GM12878 (cell line): Measurements from ENCODE around the gene RNF43. TPM values are rescaled to one million over a fixed set of nuclear protein-coding genes. Genes with fewer than 3 reads are reported as not detected.

Source experiments
- ATAC-seq: fragments of 200-7000 bp; cut with Tn5 transposase; 3 replicates; pipeline ENCODE4 v1.9.1; 2020; ENCODE audit warnings: mild to moderate bottlenecking, moderate library complexity
- BruUV-seq: library from RNA; stranded (reverse); fragments of 400-500 nt; replicated peaks from 2 replicates; lab custom pipeline; 2021; lab: Mats Ljungman, UMichigan
- CTCF ChIA-PET: fragments of 300-600 bp; sonication (Branson Sonifier 250); formaldehyde crosslinking; extraction: SDS; loops from one replicate; lab custom pipeline; 2021; ENCODE audit warnings: inconsistent platforms; lab: Yijun Ruan, JAX
- POLR2A ChIA-PET: fragments of 350-600 bp; formaldehyde crosslinking; extraction: SDS; loops from one replicate; lab custom pipeline; 2021; ENCODE audit warnings: inconsistent platforms; lab: Charles Lee
- RAD21 ChIA-PET: fragments of 300-600 bp; sonication (Branson Sonifier 250); formaldehyde crosslinking; loops from one replicate; lab custom pipeline; 2023; ENCODE audit warnings: antibody characterized with exemption; ENCODE audit not compliant: unreplicated experiment; lab: Charles Lee
- SMC1A ChIA-PET: fragments of 300-600 bp; sonication (Branson Sonifier 250); formaldehyde crosslinking; loops from one replicate; lab custom pipeline; 2023; ENCODE audit not compliant: unreplicated experiment, uncharacterized antibody; lab: Charles Lee
- DNase-seq: peaks from one replicate; pipeline ENCODE4 v3.0.0-alpha.2; 2011; ENCODE audit warnings: low read depth, low spot score
- FAIRE-seq: peaks from 3 replicates; lab custom pipeline; 2011; peaks lifted over from hg19 to GRCh38; lab: Jason Lieb, UNC
- H2AFZ ChIP-seq: 2 replicates; pipeline ENCODE4 v1.6.0; 2011; ENCODE audit warnings: low read depth, low read length, control low read depth; ENCODE audit not compliant: control insufficient read depth
- H3K27ac ChIP-seq: 2 replicates; pipeline ENCODE4 v1.5.1; 2011; ENCODE audit warnings: control low read depth; ENCODE audit not compliant: control insufficient read depth, insufficient read depth
- H3K27me3 ChIP-seq, 2 experiments: replicated peaks in 1 of 2; 2 replicates each; pipeline versions ENCODE4 v1.6.0 to v1.6.1; 2011; ENCODE audit warnings: low read length in 1 of 2; ENCODE audit not compliant: control insufficient read depth in 2 of 2, insufficient read depth in 2 of 2
- H3K36me3 ChIP-seq, 2 experiments: 2 replicates each; pipeline ENCODE4 v1.5.1; 2011; ENCODE audit warnings: low read length in 1 of 2; ENCODE audit not compliant: control insufficient read depth in 2 of 2, insufficient read depth in 2 of 2
- H3K4me1 ChIP-seq: 2 replicates; pipeline ENCODE4 v1.6.1; 2011; ENCODE audit warnings: mild to moderate bottlenecking, low read length, moderate library complexity, mixed read lengths; ENCODE audit not compliant: control insufficient read depth, insufficient read depth
- H3K4me2 ChIP-seq: 2 replicates; pipeline ENCODE4 v1.6.0; 2011; ENCODE audit warnings: control low read depth; ENCODE audit not compliant: control insufficient read depth, insufficient read depth
- H3K4me3 ChIP-seq: fragments of 200-600 bp; sonication (generic); 2 replicates; pipeline ENCODE4 v1.5.1; 2016
- H3K79me2 ChIP-seq: 2 replicates; pipeline ENCODE4 v1.6.0; 2011; ENCODE audit warnings: low read length; ENCODE audit not compliant: control insufficient read depth, insufficient read depth
- H3K9ac ChIP-seq: 2 replicates; pipeline ENCODE4 v1.8.0; 2011; ENCODE audit warnings: low read length, control low read depth, mixed read lengths; ENCODE audit not compliant: control insufficient read depth, insufficient read depth
- H3K9me3 ChIP-seq: replicated peaks from 3 replicates; pipeline ENCODE4 v1.5.1; 2011; ENCODE audit warnings: mild to moderate bottlenecking, low read length; ENCODE audit not compliant: control insufficient read depth, insufficient read depth
- H4K20me1 ChIP-seq: 2 replicates; pipeline ENCODE4 v1.6.0; 2011; ENCODE audit not compliant: control insufficient read depth, insufficient read depth
- BCL11A ChIP-seq: IDR thresholded peaks from 2 replicates; pipeline ENCODE4 v1.6.1; 2011; ENCODE audit warnings: low read depth, low read length
- BMI1 ChIP-seq: fragments of 450-650 bp; IDR thresholded peaks from 2 replicates; pipeline ENCODE4 v1.6.1; 2016; ENCODE audit warnings: mild to moderate bottlenecking, moderate library complexity, borderline replicate concordance
- CEBPZ ChIP-seq: fragments of 150-350 bp; IDR thresholded peaks from 2 replicates; pipeline ENCODE4 v1.6.1; 2016; ENCODE audit warnings: low read depth, low read length
- FOXM1 ChIP-seq: IDR thresholded peaks from 2 replicates; pipeline ENCODE4 v1.6.1; 2012; ENCODE audit warnings: low read depth, mild to moderate bottlenecking, inconsistent platforms, low read length, moderate library complexity
- HDAC6 ChIP-seq: fragments of 200-600 bp; sonication (generic); IDR thresholded peaks from one replicate; pipeline ENCODE4 v1.8.0; 2017; ENCODE audit warnings: antibody characterized with exemption; ENCODE audit not compliant: unreplicated experiment
- KAT2A ChIP-seq: conservative IDR thresholded peaks from 2 replicates; pipeline ENCODE4 v1.6.1; 2011; ENCODE audit warnings: low read depth, low read length; ENCODE audit not compliant: control insufficient read depth
- MEF2B ChIP-seq: fragments of 450-650 bp; IDR thresholded peaks from 2 replicates; pipeline ENCODE4 v1.6.1; 2018; ENCODE audit warnings: mild to moderate bottlenecking, moderate library complexity; ENCODE audit not compliant: partially characterized antibody, poor library complexity, severe bottlenecking
- POU2F2 ChIP-seq: IDR thresholded peaks from 3 replicates; pipeline ENCODE4 v1.6.1; 2011; ENCODE audit warnings: low read depth, mild to moderate bottlenecking, low read length, borderline replicate concordance
- RAD51 ChIP-seq: fragments of 450-650 bp; IDR thresholded peaks from 2 replicates; pipeline ENCODE4 v1.6.1; 2016; ENCODE audit warnings: moderate library complexity, mild to moderate bottlenecking, inconsistent platforms
- SIN3A ChIP-seq: IDR thresholded peaks from 2 replicates; pipeline ENCODE4 v1.6.1; 2012; ENCODE audit warnings: low read depth, low read length, improper control_type of control experiment
- SPI1 ChIP-seq: IDR thresholded peaks from 2 replicates; pipeline ENCODE4 v1.6.1; 2011; ENCODE audit warnings: low read depth, mild to moderate bottlenecking, low read length, moderate library complexity, borderline replicate concordance; ENCODE audit not compliant: insufficient read depth
- USF2 ChIP-seq: IDR thresholded peaks from 2 replicates; pipeline ENCODE4 v1.6.1; 2011; ENCODE audit warnings: low read depth, low read length, improper control_type of control experiment, borderline replicate concordance
- ZNF217 ChIP-seq: fragments of 450-650 bp; IDR thresholded peaks from 2 replicates; pipeline ENCODE4 v1.6.1; 2017; ENCODE audit warnings: antibody characterized with exemption, mild to moderate bottlenecking
- whole genome bisulfite sequencing: methylation state at CpG from one replicate; pipeline ENCODE4 v1.1.6; 2016; ENCODE audit warnings: low lambda C conversion rate; ENCODE audit not compliant: insufficient replicate concordance, insufficient coverage; ENCODE audit errors: missing lambda C conversion rate; 5-methylcytosine and 5-hydroxymethylcytosine counted together
- in situ Hi-C: fragments of 300-500 bp; cut with MboI; formaldehyde crosslinking; loops from 9 replicates; pipeline ENCODE4 v1.14.3; 2018; ENCODE audit warnings: mixed read lengths
- intact Hi-C: fragments of 100-400 bp; cut with micrococcal nuclease; formaldehyde crosslinking; loops from one replicate; pipeline ENCODE4 v1.14.2; 2022; ENCODE audit not compliant: unreplicated experiment
- polyA plus RNA-seq, 11 experiments: library from polyadenylated mRNA; depleted of rRNA in 4 of 11; unstranded in 6 of 11; stranded (reverse) in 5 of 11; fragments of >200 nt; fragmentation: Nextera tagmentation in 4 of 11; fragmentation: Illumina TruSeq in 1 of 11; extraction: Ambion mirVana in 4 of 11; extraction: Trizol in 1 of 11; gene quantifications; 1 replicate in 1 of 11; 2 replicates in 10 of 11; pipeline versions ENCODE4 v1.2.1 to v1.2.3, GENCODE V29; 2011 to 2016; ENCODE audit warnings: inconsistent platforms in 2 of 11, missing spikeins in 2 of 11, low read depth in 1 of 11
- total RNA-seq, 4 experiments: library from RNA; depleted of rRNA in 3 of 4; stranded (reverse); fragments of >200 nt in 3 of 4; fragmentation: Illumina TruSeq in 1 of 4; extraction: Trizol in 1 of 4; gene quantifications; 2 replicates each; pipeline versions ENCODE4 v1.2.1 to v1.2.3, GENCODE V29; 2013 to 2021
- TF ChIP-seq, protein P1 (sequence below): fragments of 450-650 bp; IDR thresholded peaks from 2 replicates; pipeline ENCODE4 v1.6.1; 2017; ENCODE audit warnings: mild to moderate bottlenecking, low read depth, inconsistent platforms; ENCODE audit not compliant: poor library complexity, severe bottlenecking

RNF43 gene
- total and polyA plus RNA-seq, 10 of the 15 experiments (the other 5 are each of a cell fraction or from before 2014, with no cell fraction given): 1.2 to 16.7 (median 5.5) TPM

- RAD21 ChIA-PET: interaction anchor here (1.0 to 6.6 kb wide), 7 partner anchors 14 to 742 kb away, joined by 3 to 323 read pairs (median 15); partner anchors contain the start of genes PRR11, SKA2 and SUPT4H1
- H3K4me3 ChIP-seq: no peak overlapping the region; the same call in 1 of the 2 replicates
- WGBS: 60% methylated on average over 2 of the region's 2 CpGs
- no peaks in the 10 kb centered on the region for H3K9me3 ChIP-seq
- intact Hi-C loops: loop anchor here (2.0 kb wide), 1 partner anchor 31 kb away; no protein-coding TSS in a partner anchor
- H3K36me3 ChIP-seq: no peaks in the 10 kb centered on the region
- peak overlapping the region; percentile 56 for H3K27ac ChIP-seq
- H3K4me2 ChIP-seq: no peak overlapping the region
- SMC1A ChIA-PET: interaction anchor here (0.6 to 8.1 kb wide), 13 partner anchors 9 to 577 kb away, joined by 3 to 195 read pairs (median 5); partner anchors contain the start of gene SUPT4H1
- H3K4me1 ChIP-seq: peaks cover 5% of the 10 kb centered on the region; the same call in 1 of the 2 replicates
- BruUV-seq: no TSS peak
- TF ChIP-seq CEBPZ (no peak), HDAC6 (no peak), BMI1 (no peak), FOXM1 (no peak), POU2F2 (no peak), KAT2A (no peak), SIN3A (no peak), RAD51 (no peak), BCL11A (no peak), USF2 (no peak), SPI1 (no peak), MEF2B (no peak), ZNF217 (no peak)
- TF ChIP-seq, protein P1, sequence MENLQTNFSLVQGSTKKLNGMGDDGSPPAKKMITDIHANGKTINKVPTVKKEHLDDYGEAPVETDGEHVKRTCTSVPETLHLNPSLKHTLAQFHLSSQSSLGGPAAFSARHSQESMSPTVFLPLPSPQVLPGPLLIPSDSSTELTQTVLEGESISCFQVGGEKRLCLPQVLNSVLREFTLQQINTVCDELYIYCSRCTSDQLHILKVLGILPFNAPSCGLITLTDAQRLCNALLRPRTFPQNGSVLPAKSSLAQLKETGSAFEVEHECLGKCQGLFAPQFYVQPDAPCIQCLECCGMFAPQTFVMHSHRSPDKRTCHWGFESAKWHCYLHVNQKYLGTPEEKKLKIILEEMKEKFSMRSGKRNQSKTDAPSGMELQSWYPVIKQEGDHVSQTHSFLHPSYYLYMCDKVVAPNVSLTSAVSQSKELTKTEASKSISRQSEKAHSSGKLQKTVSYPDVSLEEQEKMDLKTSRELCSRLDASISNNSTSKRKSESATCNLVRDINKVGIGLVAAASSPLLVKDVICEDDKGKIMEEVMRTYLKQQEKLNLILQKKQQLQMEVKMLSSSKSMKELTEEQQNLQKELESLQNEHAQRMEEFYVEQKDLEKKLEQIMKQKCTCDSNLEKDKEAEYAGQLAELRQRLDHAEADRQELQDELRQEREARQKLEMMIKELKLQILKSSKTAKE: no peak
- ATAC-seq: no peak
- no peak overlapping the region for H2AFZ ChIP-seq
- no peaks in the 10 kb centered on the region for H4K20me1 ChIP-seq
- in situ Hi-C loops: no loop called here
- CTCF ChIA-PET: interaction anchor here (1.0 to 6.1 kb wide), 9 partner anchors 9 to 96 kb away, joined by 3 to 102 read pairs (median 4); partner anchors contain the start of gene SUPT4H1
- no peak for FAIRE-seq
- peaks cover 74% of the 10 kb centered on the region for H3K79me2 ChIP-seq
- POLR2A ChIA-PET: interaction anchor here (1.1 to 8.5 kb wide), 6 partner anchors 13 to 88 kb away, joined by 3 to 373 read pairs (median 7); partner anchors contain the start of gene SUPT4H1
- DNase-seq: no peak
- H3K27me3 ChIP-seq: no peaks in the 10 kb centered on the region
- peak overlapping the region; percentile 52; the same call in 1 of the 2 replicates for H3K9ac ChIP-seq
Observed at GRCh38 chr17:58413684-58414083, 3.6 kb downstream of the RNF43 start.
